Measurements from ENCODE around the gene RNF208. TPM values are rescaled to one million over a fixed set of nuclear protein-coding genes. Genes with fewer than 3 reads are reported as not detected.

Gene RNF208
- polyA plus RNA-seq, 3 donors, result 1.5 TPM; not detected in 2

GRCh38 chr9:137193771-137194170 lies 28.3 kb downstream of the RNF208 start:
- peaks cover 41% of the 10 kb centered on the region for H4K20me1 ChIP-seq (ENCODE audit: insufficient read depth, low read length)

GRCh38 chr9:137192859-137193258 lies 29.2 kb downstream of the RNF208 start:
- no peak overlapping the region for H3K4me2 ChIP-seq (replicated peaks; ENCODE audit: extremely low read depth, low read length, poor library complexity, severe bottlenecking)
- Mint-ChIP-seq H3K9me3 (peaks cover 0 to 2% (median 0%) of the 10 kb centered on the region in 7 donors), H3K27ac (no peak overlapping the region), H3K36me3 (peaks cover 6 to 30% of the 10 kb centered on the region in 2 donors), H3K27me3 (ENCODE audit: low read depth in 3 of 3) (no peaks in the 10 kb centered on the region), H3K4me1 (peaks cover 19% of the 10 kb centered on the region), H3K4me3 (no peak overlapping the region)
- H3K9ac ChIP-seq (ENCODE audit: insufficient read depth, low read length, poor library complexity, severe bottlenecking), result no peak overlapping the region
- no peak overlapping the region for H3K4me3 ChIP-seq (replicated peaks in 1 of 3; ENCODE audit: low read depth in 2 of 3, low read length in 3 of 3)
- peaks cover 17 to 23% of the 10 kb centered on the region in 2 donors for H3K36me3 ChIP-seq (replicated peaks in 1 of 2; ENCODE audit: control insufficient read depth in 1 of 2, insufficient read depth in 2 of 2, low read length in 2 of 2)
- H3K27ac ChIP-seq (ENCODE audit: low read depth in 1 of 2, low read length in 2 of 2), result no peak overlapping the region
- TF ChIP-seq CTCF (IDR thresholded peaks at IDR 0.05), result no peak
- H2AFZ ChIP-seq (ENCODE audit: insufficient read depth, low read depth, low read length, poor library complexity, severe bottlenecking), result no peak overlapping the region
- peaks cover 32% of the 10 kb centered on the region for H4K20me1 ChIP-seq (ENCODE audit: insufficient read depth, low read length)
- H3K79me2 ChIP-seq (ENCODE audit: insufficient read depth, low read length), result peaks cover 28% of the 10 kb centered on the region
- 100% methylated on average over 2 of the region's 2 CpGs for WGBS (ENCODE audit: insufficient coverage)
- H3K27me3 ChIP-seq (ENCODE audit: control insufficient read depth in 2 of 2, insufficient read depth in 2 of 2, low read length in 2 of 2), result no peaks in the 10 kb centered on the region
- intact Hi-C loops (cut with micrococcal nuclease), result no loop called here
- no peak for DNase-seq
- no peaks in the 10 kb centered on the region for H3K9me3 ChIP-seq (replicated peaks in 1 of 2; ENCODE audit: control insufficient read depth in 1 of 2, insufficient read depth in 1 of 2, low read length in 2 of 2)
- peaks cover 18 to 24% of the 10 kb centered on the region in 2 donors for H3K4me1 ChIP-seq (ENCODE audit: control insufficient read depth in 1 of 2, insufficient read depth in 2 of 2, low read length in 2 of 2)

More at GRCh38 chr9:137193771-137194170, 28.3 kb downstream of the RNF208 start:
- WGBS (ENCODE audit: insufficient coverage), result 96% methylated on average over 10 of the region's 14 CpGs
- peaks cover 26% of the 10 kb centered on the region for H3K4me1 Mint-ChIP-seq
- Histone ChIP-seq H3K9ac (ENCODE audit: insufficient read depth, low read length, poor library complexity, severe bottlenecking) (no peak overlapping the region), H3K9me3 (replicated peaks in 1 of 2; ENCODE audit: control insufficient read depth in 1 of 2, insufficient read depth in 1 of 2, low read length in 2 of 2) (no peaks in the 10 kb centered on the region), H3K27ac (ENCODE audit: low read depth in 1 of 2, low read length in 2 of 2) (no peak overlapping the region), H3K4me1 (ENCODE audit: control insufficient read depth in 1 of 2, insufficient read depth in 2 of 2, low read length in 2 of 2) (peaks cover 21 to 30% of the 10 kb centered on the region in 2 donors), H3K4me3 (replicated peaks in 1 of 3; ENCODE audit: low read depth in 2 of 3, low read length in 3 of 3) (no peak overlapping the region), H3K79me2 (ENCODE audit: insufficient read depth, low read length) (peaks cover 29% of the 10 kb centered on the region), H3K27me3 (ENCODE audit: control insufficient read depth in 2 of 2, insufficient read depth in 2 of 2, low read length in 2 of 2) (no peaks in the 10 kb centered on the region), H3K4me2 (replicated peaks; ENCODE audit: extremely low read depth, low read length, poor library complexity, severe bottlenecking) (no peak overlapping the region), H3K36me3 (replicated peaks in 1 of 2; ENCODE audit: control insufficient read depth in 1 of 2, insufficient read depth in 2 of 2, low read length in 2 of 2) (peaks cover 17 to 23% of the 10 kb centered on the region in 2 donors), H2AFZ (ENCODE audit: insufficient read depth, low read depth, low read length, poor library complexity, severe bottlenecking) (no peak overlapping the region)
- no peak overlapping the region for H3K27ac Mint-ChIP-seq
- no peak for TF ChIP-seq CTCF (IDR thresholded peaks at IDR 0.05)
- no peak for DNase-seq
- peaks cover 0 to 2% (median 0%) of the 10 kb centered on the region in 7 donors for H3K9me3 Mint-ChIP-seq
- H3K4me3 Mint-ChIP-seq, result no peak overlapping the region
- intact Hi-C loops (cut with micrococcal nuclease), result no loop called here
- H3K27me3 Mint-ChIP-seq (ENCODE audit: low read depth in 3 of 3), result no peaks in the 10 kb centered on the region
- H3K36me3 Mint-ChIP-seq, result peaks cover 6 to 30% of the 10 kb centered on the region in 2 donors
